LNCAP (cell line): ENCODE results near the gene FST.

Source experiments
- CTCF ChIP-seq: fragments of 450-650 bp; IDR thresholded peaks from 2 replicates; pipeline ENCODE4 v1.5.1; 2017; ENCODE audit warnings: mild to moderate bottlenecking

The FST gene

GRCh38 chr5:53481159-53481886 lies 894 bp downstream of the FST start:
- no peak for TF ChIP-seq CTCF

DNA sequence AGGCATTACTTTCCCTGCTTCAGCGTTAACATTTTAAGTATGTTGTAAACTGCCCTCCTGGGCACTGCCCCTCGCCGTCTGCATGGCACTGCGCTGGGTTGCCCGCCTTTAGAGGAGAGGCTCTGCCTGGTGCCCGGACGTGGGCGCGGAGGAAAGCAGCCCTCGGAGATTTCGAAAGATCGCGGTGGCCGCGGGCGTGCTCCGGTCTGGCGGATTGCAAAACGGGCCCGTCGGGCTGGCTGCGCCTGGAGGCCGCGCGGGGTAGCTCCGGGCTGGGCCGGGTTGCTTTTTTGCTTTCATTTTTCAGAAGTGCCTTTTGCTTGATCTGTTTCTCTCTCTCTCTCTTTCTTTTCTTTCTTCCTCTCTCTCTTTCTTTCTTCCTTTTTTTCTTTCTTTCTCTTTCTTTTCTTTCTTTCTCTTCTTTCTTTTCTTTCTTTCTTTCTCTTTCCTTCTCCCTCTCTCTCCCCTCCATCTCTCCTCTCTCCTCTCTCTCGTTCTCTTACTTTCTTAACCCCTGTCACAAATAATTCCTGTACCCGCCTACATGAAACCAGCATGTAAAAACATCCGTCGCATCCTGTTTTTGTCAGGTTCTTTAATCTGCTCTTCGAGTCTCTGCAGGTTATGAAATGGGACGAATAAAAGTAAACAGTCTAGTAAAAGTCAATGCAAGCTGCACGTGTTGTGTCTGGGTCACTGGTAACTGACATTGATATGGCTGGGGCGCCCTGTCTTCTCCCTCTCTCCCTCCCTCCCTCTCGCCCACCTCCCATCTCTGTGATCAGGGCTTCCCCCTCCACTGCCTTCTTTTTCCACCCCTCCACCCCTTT lies 1.7 kb downstream of the FST start:
- TF ChIP-seq CTCF, result no peak

- TF ChIP-seq CTCF, result no peak; the same call in 1 of the 2 replicates
Observed at GRCh38 chr5:53482717-53483638, 2.5 kb downstream of the FST start.

DNA sequence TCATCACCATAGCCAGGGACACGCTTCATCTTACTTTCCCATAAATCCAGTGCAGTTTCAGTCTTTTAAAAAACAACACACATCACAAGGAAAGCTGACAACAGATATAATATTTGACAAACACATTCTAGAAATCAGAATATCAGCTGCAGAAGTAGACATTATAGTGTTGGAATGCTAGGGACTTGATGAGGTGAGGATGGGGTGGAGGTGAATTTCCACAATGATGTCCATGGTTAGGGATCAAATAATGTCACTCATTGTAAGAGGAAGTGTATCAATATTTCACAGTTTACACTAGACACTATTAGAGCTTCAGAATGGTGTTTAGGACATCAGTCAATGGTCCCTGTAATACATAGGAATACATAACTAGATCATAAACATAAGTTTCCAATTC lies 7.0 kb downstream of the FST start:
- no peak for TF ChIP-seq CTCF

GRCh38 chr5:53488195-53488722 lies 7.8 kb downstream of the FST start:
- TF ChIP-seq CTCF, result no peak

- TF ChIP-seq CTCF, result no peak
Observed at GRCh38 chr5:53490747-53491146, 10.3 kb downstream of the FST start.

- TF ChIP-seq CTCF, result no peak
Observed at GRCh38 chr5:53501054-53501453, 20.6 kb downstream of the FST start.
